Esophagus (tissue), 2 donors: ENCODE measurements around the gene ITPR2. TPM values are rescaled to one million over a fixed set of nuclear protein-coding genes. Genes with fewer than 3 reads are reported as not detected.

Source experiments
- H3K27ac ChIP-seq, 2 donors: one replicate each; pipeline ENCODE4 v1.5.1; 2013; ENCODE audit warnings: low read depth in 2 of 2, mild to moderate bottlenecking in 2 of 2, inconsistent platforms in 1 of 2, low read length in 1 of 2, moderate library complexity in 1 of 2
- H3K27me3 ChIP-seq, 2 donors: one replicate each; pipeline ENCODE4 v1.6.1; 2013; ENCODE audit warnings: low read length in 2 of 2, control low read depth in 1 of 2, mild to moderate bottlenecking in 1 of 2; ENCODE audit not compliant: insufficient read depth in 2 of 2, control insufficient read depth in 1 of 2
- H3K36me3 ChIP-seq, 2 donors: one replicate each; pipeline ENCODE4 v1.6.1; 2013; ENCODE audit warnings: low read length in 1 of 2; ENCODE audit not compliant: control insufficient read depth in 2 of 2, insufficient read depth in 2 of 2
- H3K4me1 ChIP-seq, 2 donors: one replicate each; pipeline ENCODE4 v1.6.1; 2013; ENCODE audit warnings: low read length in 1 of 2; ENCODE audit not compliant: control insufficient read depth in 2 of 2, insufficient read depth in 2 of 2
- H3K4me3 ChIP-seq, 2 donors: one replicate each; pipeline ENCODE4 v1.5.1; 2013; ENCODE audit warnings: low read length in 2 of 2, mild to moderate bottlenecking in 2 of 2, low read depth in 1 of 2, moderate library complexity in 1 of 2
- H3K9me3 ChIP-seq, 2 donors: one replicate each; pipeline ENCODE4 v1.6.1; 2013; ENCODE audit warnings: mild to moderate bottlenecking in 2 of 2, low read depth in 1 of 2, low read length in 1 of 2, moderate library complexity in 1 of 2; ENCODE audit not compliant: control insufficient read depth in 2 of 2, insufficient read depth in 1 of 2
- WGBS, 2 donors: extraction: QIAGEN DNeasy Blood & Tissue Kit; methylation state at CpG; one replicate each; pipeline ENCODE4 v1.1.7; 2013; 5-methylcytosine and 5-hydroxymethylcytosine counted together
- polyA plus RNA-seq, 2 donors: library from polyadenylated mRNA; stranded (reverse); fragments of 200-250 nt; gene quantifications; one replicate each; pipeline ENCODE4 v1.2.3, GENCODE V29; 2013
- donor health status: healthy with polysubstance abuse.
- donor health status: Bipolar disorder and iron deficiency.

Gene ITPR2
- polyA plus RNA-seq, 2 donors, result 4.8 to 5.7 TPM

- H3K9me3 ChIP-seq, result no peaks in the 10 kb centered on the region
- no peaks in the 10 kb centered on the region for H3K27me3 ChIP-seq
- 85 to 86% methylated on average over 4 of the region's 4 CpGs for WGBS, 2 donors
- H3K4me1 ChIP-seq, result no peaks in the 10 kb centered on the region
- no peak overlapping the region for H3K27ac ChIP-seq
- H3K4me3 ChIP-seq, result no peak overlapping the region
- H3K36me3 ChIP-seq, result peaks cover 4 to 5% of the 10 kb centered on the region in 2 donors
Observed at GRCh38 chr12:26692407-26692806, 140.6 kb downstream of the ITPR2 start.

DNA sequence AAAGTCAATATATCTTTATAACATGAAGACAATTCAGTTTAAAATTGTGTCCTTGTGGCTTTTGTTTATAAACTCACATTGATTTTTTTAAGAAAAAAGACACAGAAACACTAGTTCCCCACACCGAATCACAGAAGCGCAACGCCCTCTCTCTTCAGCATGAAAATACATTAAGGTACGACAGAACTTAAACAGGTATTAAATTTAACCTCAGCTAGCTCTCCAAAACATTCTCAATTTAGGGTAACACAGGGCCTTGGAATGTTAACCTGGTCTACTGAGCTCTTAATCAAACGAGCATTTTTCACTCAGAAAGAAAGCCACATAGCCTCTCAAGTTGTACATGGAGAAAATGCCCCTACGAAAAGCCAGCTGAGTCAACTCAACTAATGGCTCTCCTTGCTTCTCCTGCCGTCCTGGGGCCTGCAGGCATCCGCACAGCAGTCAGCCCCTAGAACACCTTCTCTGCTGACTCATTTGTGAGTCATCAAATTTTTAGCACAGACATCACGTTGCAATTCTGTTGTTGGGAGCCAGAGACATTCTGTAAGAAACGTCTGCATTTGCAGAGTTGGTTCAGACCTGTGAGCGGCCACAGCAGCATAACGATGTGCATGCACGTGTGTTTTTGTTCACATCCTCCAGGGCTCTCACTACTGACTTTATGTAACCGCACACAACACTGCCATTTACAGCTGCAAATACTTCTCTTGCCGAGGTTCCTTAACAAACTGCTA, 141.6 kb downstream of the ITPR2 start:
- no peak overlapping the region for H3K27ac ChIP-seq
- 54 to 64% methylated on average over 15 of the region's 15 CpGs for WGBS, 2 donors
- H3K4me1 ChIP-seq, result no peaks in the 10 kb centered on the region
- H3K4me3 ChIP-seq, result no peak overlapping the region
- peaks cover 4 to 5% of the 10 kb centered on the region in 2 donors for H3K36me3 ChIP-seq
- no peaks in the 10 kb centered on the region for H3K27me3 ChIP-seq
- H3K9me3 ChIP-seq, result no peaks in the 10 kb centered on the region

GRCh38 chr12:26690601-26691000, 142.4 kb downstream of the ITPR2 start:
- Histone ChIP-seq H3K4me3 (no peak overlapping the region), H3K9me3 (no peaks in the 10 kb centered on the region), H3K27me3 (no peaks in the 10 kb centered on the region), H3K27ac (no peak overlapping the region), H3K4me1 (no peaks in the 10 kb centered on the region), H3K36me3 (peaks cover 3 to 4% of the 10 kb centered on the region in 2 donors)
- WGBS, 2 donors, result 71 to 78% methylated on average over 1 of the region's 1 CpG

DNA sequence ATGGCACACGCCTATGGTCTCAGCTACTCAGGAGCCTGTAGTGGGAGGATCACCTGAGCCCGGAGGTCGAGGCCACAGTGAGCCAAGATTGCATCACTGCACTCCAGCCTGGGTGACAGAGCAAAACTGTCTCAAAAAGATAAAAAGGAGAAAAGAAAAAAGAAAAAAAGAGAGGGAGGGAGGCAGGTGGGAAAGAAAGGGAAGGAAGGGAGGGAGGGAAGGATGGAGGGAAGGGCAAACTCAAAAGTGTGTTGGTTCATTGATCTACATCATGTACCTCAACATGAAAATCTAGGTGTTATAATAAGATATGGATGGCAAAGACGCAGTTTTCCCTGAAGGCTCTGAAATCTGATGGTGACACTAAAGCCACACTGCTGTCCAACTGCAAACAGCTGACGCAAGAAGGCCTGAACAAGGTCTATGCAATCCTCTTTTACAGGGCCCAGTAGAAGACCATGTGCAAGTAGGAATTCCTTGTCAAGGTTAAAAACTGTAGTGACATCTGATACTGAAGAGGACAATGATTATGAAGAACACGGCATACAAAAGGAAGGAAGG, 143.6 kb downstream of the ITPR2 start:
- H3K27ac ChIP-seq, result no peak overlapping the region
- no peaks in the 10 kb centered on the region for H3K9me3 ChIP-seq
- no peak overlapping the region for H3K4me3 ChIP-seq
- peaks cover 4% of the 10 kb centered on the region in 2 donors for H3K36me3 ChIP-seq
- 84 to 88% methylated on average over 6 of the region's 6 CpGs for WGBS, 2 donors
- H3K27me3 ChIP-seq, result no peaks in the 10 kb centered on the region
- H3K4me1 ChIP-seq, result no peaks in the 10 kb centered on the region

GRCh38 chr12:26688344-26688904, 144.6 kb downstream of the ITPR2 start:
- 95% methylated on average over 1 of the region's 1 CpG for WGBS, 2 donors
- no peaks in the 10 kb centered on the region for H3K9me3 ChIP-seq
- no peaks in the 10 kb centered on the region for H3K27me3 ChIP-seq
- no peaks in the 10 kb centered on the region for H3K4me1 ChIP-seq
- no peak overlapping the region for H3K27ac ChIP-seq
- peaks cover 4 to 5% of the 10 kb centered on the region in 2 donors for H3K36me3 ChIP-seq
- no peak overlapping the region for H3K4me3 ChIP-seq

DNA sequence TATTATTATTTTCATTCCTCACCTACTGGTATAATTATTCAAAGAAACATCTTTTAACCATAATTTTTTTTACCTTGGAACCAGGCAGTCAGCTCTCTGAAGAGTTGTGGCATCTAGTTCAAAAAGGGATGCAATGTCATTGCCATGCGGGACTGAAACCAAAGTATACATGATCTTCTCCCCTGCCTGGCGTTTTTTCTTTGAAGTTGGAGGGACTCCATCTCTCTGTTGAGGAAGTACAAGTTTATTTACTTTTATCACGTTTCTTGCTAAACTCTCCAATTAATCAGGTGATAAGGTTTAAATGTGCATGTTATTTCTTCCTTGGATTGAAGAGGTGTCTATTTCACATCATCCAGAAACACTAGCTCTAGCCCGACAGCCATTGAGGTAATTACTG, 146.6 kb downstream of the ITPR2 start:
- Histone ChIP-seq H3K4me3 (no peak overlapping the region), H3K27me3 (no peaks in the 10 kb centered on the region), H3K27ac (no peak overlapping the region), H3K36me3 (peaks cover 8 to 10% of the 10 kb centered on the region in 2 donors), H3K9me3 (no peaks in the 10 kb centered on the region), H3K4me1 (no peaks in the 10 kb centered on the region)
- WGBS, 2 donors, result 57 to 67% methylated on average over 4 of the region's 4 CpGs

DNA sequence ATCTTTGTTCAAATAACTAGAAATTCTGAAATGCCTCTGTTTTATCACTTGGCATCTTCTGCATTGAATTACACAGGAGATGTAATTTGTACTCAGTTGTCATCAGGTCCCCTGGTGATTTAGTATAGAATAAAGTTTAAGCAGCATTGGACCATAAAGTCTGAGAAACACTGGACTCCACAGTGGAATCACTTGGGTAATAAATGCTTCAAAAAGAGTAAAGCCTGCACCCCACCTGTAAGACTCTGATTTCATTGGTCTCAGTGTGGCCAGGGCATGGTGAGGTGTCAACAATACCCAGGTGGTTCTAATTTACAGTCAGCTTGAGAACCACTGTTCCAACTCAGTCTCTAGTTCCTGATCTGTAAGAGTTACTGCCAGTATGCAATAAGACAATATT, 148.9 kb downstream of the ITPR2 start:
- Histone ChIP-seq H3K9me3 (no peaks in the 10 kb centered on the region), H3K27ac (no peak overlapping the region), H3K27me3 (no peaks in the 10 kb centered on the region), H3K4me3 (no peak overlapping the region), H3K36me3 (peaks cover 8 to 10% of the 10 kb centered on the region in 2 donors), H3K4me1 (no peaks in the 10 kb centered on the region)

GRCh38 chr12:26683443-26683842, 149.6 kb downstream of the ITPR2 start:
- no peak overlapping the region for H3K27ac ChIP-seq
- peaks cover 8 to 10% of the 10 kb centered on the region in 2 donors for H3K36me3 ChIP-seq
- 87 to 96% methylated on average over 5 of the region's 5 CpGs for WGBS, 2 donors
- no peaks in the 10 kb centered on the region for H3K4me1 ChIP-seq
- no peaks in the 10 kb centered on the region for H3K9me3 ChIP-seq
- no peak overlapping the region for H3K4me3 ChIP-seq
- H3K27me3 ChIP-seq, result no peaks in the 10 kb centered on the region

DNA sequence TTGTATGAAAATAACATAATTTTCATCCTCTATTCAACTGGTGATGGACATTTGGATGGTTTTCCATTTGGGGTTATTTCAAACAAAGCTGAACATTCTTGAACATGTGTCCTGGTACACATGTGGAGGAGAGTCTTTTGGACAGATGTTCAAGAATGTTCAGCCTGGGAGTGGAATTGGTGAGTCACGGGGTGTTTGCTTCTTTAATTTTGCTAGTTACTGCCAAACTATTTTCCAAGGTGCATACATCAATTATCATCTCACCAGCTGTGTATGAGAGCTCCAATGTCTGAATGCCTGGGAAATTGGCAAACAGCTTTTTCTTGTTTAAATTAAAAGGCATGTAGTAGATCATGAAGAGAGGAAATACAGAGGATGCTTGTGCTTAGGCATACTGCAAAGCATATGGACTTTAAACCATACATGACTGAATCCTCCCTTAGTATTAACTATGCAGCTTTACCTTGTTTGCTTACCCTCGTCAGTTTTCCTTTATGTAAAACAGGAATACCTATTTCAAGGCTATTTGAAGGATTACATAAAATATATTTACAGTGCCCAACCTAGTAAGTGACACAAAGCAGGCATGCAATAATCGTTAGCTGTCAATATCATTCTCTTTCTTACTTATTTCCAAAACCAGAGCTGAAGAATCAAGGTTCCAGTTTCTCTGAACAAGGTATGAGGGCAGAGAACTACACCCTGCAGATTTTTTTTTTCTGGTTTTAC, 152.1 kb downstream of the ITPR2 start:
- WGBS, 2 donors, result 59 to 69% methylated on average over 3 of the region's 3 CpGs
- H3K4me3 ChIP-seq, result no peak overlapping the region
- H3K27me3 ChIP-seq, result no peaks in the 10 kb centered on the region
- no peaks in the 10 kb centered on the region for H3K4me1 ChIP-seq
- no peak overlapping the region for H3K27ac ChIP-seq
- H3K9me3 ChIP-seq, result no peaks in the 10 kb centered on the region
- H3K36me3 ChIP-seq, result peaks cover 5 to 14% of the 10 kb centered on the region in 2 donors
